Measurements from ENCODE around the gene CBX8. TPM values are rescaled to one million over a fixed set of nuclear protein-coding genes. Genes with fewer than 3 reads are reported as not detected.

The CBX8 gene
- total and polyA plus RNA-seq, 2 of the 13 experiments (the other 11 are each of a cell fraction or from before 2014, with no cell fraction given) = 0.34 to 12.6 TPM

GRCh38 chr17:79758271-79758670 is 38.6 kb downstream of the CBX8 start:
- ATAC-seq (no peak), DNase-seq (ENCODE audit: low spot score) (no peak), FAIRE-seq (no peak)
- POLR2A ChIA-PET = no interaction called here
- no TSS peak for BruUV-seq (replicated peaks)
- Histone ChIP-seq H3K4me3 (replicated peaks in 1 of 3; ENCODE audit: insufficient read depth in 1 of 3, low read depth in 2 of 3, low read length in 3 of 3) (no peak overlapping the region), H2AFZ (ENCODE audit: low read length) (no peak overlapping the region), H4K20me1 (ENCODE audit: insufficient read depth, low read length) (no peaks in the 10 kb centered on the region), H3K4me2 (ENCODE audit: low read depth, low read length) (no peak overlapping the region), H3K79me2 (ENCODE audit: insufficient read depth, low read length) (no peaks in the 10 kb centered on the region), H3K27ac (ENCODE audit: extremely low read length, insufficient read depth, low read length) (no peak overlapping the region), H3K27me3 (ENCODE audit: control insufficient read depth in 1 of 2, insufficient read depth in 2 of 2, low read length in 2 of 2) (peaks cover 0 to 3% of the 10 kb centered on the region in 2 experiments; a peak in 3 of 5 replicates), H3K9ac (ENCODE audit: insufficient read depth, low read depth, low read length) (no peak overlapping the region), H3K36me3 (replicated peaks in 1 of 2; ENCODE audit: control insufficient read depth in 1 of 2, insufficient read depth in 2 of 2, low read length in 2 of 2) (no peaks in the 10 kb centered on the region), H3K9me3 (ENCODE audit: low read length) (no peaks in the 10 kb centered on the region), H3K4me1 (ENCODE audit: insufficient read depth, low read length) (peaks cover 51% of the 10 kb centered on the region)
- intact Hi-C loops (cut with micrococcal nuclease; ENCODE audit: unreplicated experiment) = no loop called here
- TF ChIP-seq YY1 (IDR thresholded peaks at IDR 0.05; ENCODE audit: insufficient read depth, insufficient replicate concordance, low read depth, low read length) (no peak), GFI1 (CRISPR knock-in tag; IDR thresholded peaks at IDR 0.05; ENCODE audit: borderline replicate concordance) (no peak)
- CTCF ChIA-PET (ENCODE audit: low intra/inter-chr PET ratio, low total read pairs) = no interaction called here
- WGBS (ENCODE audit: low lambda C conversion rate) = 94% methylated on average over 6 of the region's 6 CpGs
- in situ Hi-C loops (cut with HindIII; ENCODE audit: extremely low pct_ligation_motif_present, low pct_unique_long_range_greater_than_20kb) = no loop called here

GRCh38 chr17:79757140-79757745 is 39.6 kb downstream of the CBX8 start:
- TF ChIP-seq MEIS2 (CRISPR knock-in tag; IDR thresholded peaks at IDR 0.05) (no peak), CBX2 (IDR thresholded peaks at IDR 0.05; ENCODE audit: low read depth, low read length) (no peak), CBX2 (CRISPR knock-in tag; IDR thresholded peaks at IDR 0.05; ENCODE audit: low read depth) (no peak), ZFP1 (CRISPR knock-in tag; IDR thresholded peaks at IDR 0.05) (no peak), MAFF (IDR thresholded peaks at IDR 0.05; ENCODE audit: low read depth, low read length) (0 out of 2 replicates have a peak, but pooled peaks have one; percentile 13), MAFK (conservative IDR thresholded peaks at IDR 0.05 in 1 of 2, IDR thresholded peaks at IDR 0.05 in 1 of 2; ENCODE audit: low read length in 2 of 2) (peak; percentile 58 to 72; a peak in 3 of 4 replicates)
- 84% methylated on average over 15 of the region's 15 CpGs for WGBS (ENCODE audit: low lambda C conversion rate)
- H3K9ac ChIP-seq (ENCODE audit: insufficient read depth, low read depth, low read length) = no peak overlapping the region
- ATAC-seq (no peak), DNase-seq (ENCODE audit: low spot score) (no peak), FAIRE-seq (no peak)
- H3K4me3 ChIP-seq (replicated peaks in 1 of 3; ENCODE audit: insufficient read depth in 1 of 3, low read depth in 2 of 3, low read length in 3 of 3) = no peak overlapping the region
- no peak overlapping the region for H2AFZ ChIP-seq (ENCODE audit: low read length)
- intact Hi-C loops (cut with micrococcal nuclease; ENCODE audit: unreplicated experiment) (no loop called here), in situ Hi-C loops (cut with HindIII; ENCODE audit: extremely low pct_ligation_motif_present, low pct_unique_long_range_greater_than_20kb) (no loop called here)
- no peaks in the 10 kb centered on the region for H3K36me3 ChIP-seq (replicated peaks in 1 of 2; ENCODE audit: control insufficient read depth in 1 of 2, insufficient read depth in 2 of 2, low read length in 2 of 2)
- H3K4me1 ChIP-seq (ENCODE audit: insufficient read depth, low read length) = peaks cover 41% of the 10 kb centered on the region
- H3K9me3 ChIP-seq (ENCODE audit: low read length) = no peaks in the 10 kb centered on the region
- peaks cover 0 to 3% of the 10 kb centered on the region in 2 experiments; a peak in 3 of 5 replicates for H3K27me3 ChIP-seq (ENCODE audit: control insufficient read depth in 1 of 2, insufficient read depth in 2 of 2, low read length in 2 of 2)
- H3K79me2 ChIP-seq (ENCODE audit: insufficient read depth, low read length) = no peaks in the 10 kb centered on the region
- H4K20me1 ChIP-seq (ENCODE audit: insufficient read depth, low read length) = no peaks in the 10 kb centered on the region
- ChIA-PET POLR2A (interaction anchor here (1.0 kb wide), 1 partner anchor 11 kb away, joined by 3 read pairs; no protein-coding TSS in a partner anchor), CTCF (ENCODE audit: low intra/inter-chr PET ratio, low total read pairs) (no interaction called here)
- H3K4me2 ChIP-seq (ENCODE audit: low read depth, low read length) = no peak overlapping the region
- no TSS peak for BruUV-seq (replicated peaks)
- H3K27ac ChIP-seq (ENCODE audit: extremely low read length, insufficient read depth, low read length) = no peak overlapping the region

Data from HepG2 (cell line).